CD4-positive, alpha-beta T cell treated with Interleukin-12 subunit alpha and Interleukin-12 subunit beta, for 1 hour (primary cell): ENCODE data around the gene VRK3.
"Not testable (repeated sequence)": the region's sequence is repeated elsewhere in the genome, so short reads cannot be mapped to it uniquely, and the experiment has no call there.

Experiments
- DNase-seq: peaks from one replicate; pipeline ENCODE4 v3.0.0-alpha.2; 2020

Gene VRK3

GRCh38 chr19:49987159-49987698 lies 37.9 kb downstream of the VRK3 start:
- peak; percentile 82 for DNase-seq

- no peak for DNase-seq
Observed at GRCh38 chr19:49986354-49986753, 38.8 kb downstream of the VRK3 start.

- DNase-seq = no peak
Observed at GRCh38 chr19:49985871-49986270, 39.3 kb downstream of the VRK3 start.

- no peak for DNase-seq
Observed at GRCh38 chr19:49984491-49984890, 40.7 kb downstream of the VRK3 start.

GRCh38 chr19:49983645-49984229 lies 41.4 kb downstream of the VRK3 start:
- DNase-seq = peak; percentile 77

- no peak for DNase-seq
Observed at GRCh38 chr19:49981603-49982593, 43.3 kb downstream of the VRK3 start.

GRCh38 chr19:49978324-49978723 lies 46.8 kb downstream of the VRK3 start:
- DNase-seq = no peak

- no peak for DNase-seq
Observed at GRCh38 chr19:49977881-49978280, 47.3 kb downstream of the VRK3 start.

GRCh38 chr19:49977076-49977475 lies 48.1 kb downstream of the VRK3 start:
- DNase-seq = no peak

- no peak for DNase-seq
Observed at GRCh38 chr19:49976496-49976895, 48.7 kb downstream of the VRK3 start.

GRCh38 chr19:49975051-49975450 lies 50.1 kb downstream of the VRK3 start:
- DNase-seq = no peak

GRCh38 chr19:49973987-49974386 lies 51.2 kb downstream of the VRK3 start:
- no peak for DNase-seq

GRCh38 chr19:49972841-49973240 lies 52.3 kb downstream of the VRK3 start:
- no peak for DNase-seq

- no peak for DNase-seq
Observed at GRCh38 chr19:49971991-49972411, 53.2 kb downstream of the VRK3 start.

GRCh38 chr19:49969355-49969754 lies 55.8 kb downstream of the VRK3 start:
- not testable (repeated sequence) for DNase-seq

GRCh38 chr19:49968279-49968922 lies 56.8 kb downstream of the VRK3 start:
- DNase-seq = no peak

GRCh38 chr19:49960980-49961379 lies 64.2 kb downstream of the VRK3 start, which contains the start of gene SIGLEC11:
Gene SIGLEC11 (minus strand): TSS chr19:49961172. CDS start chr19:49961081, 91 bp downstream.
- DNase-seq = not testable (repeated sequence)

GRCh38 chr19:49959892-49960291 lies 65.3 kb downstream of the VRK3 start:
- DNase-seq = not testable (repeated sequence)

- DNase-seq = not testable (repeated sequence)
Observed at GRCh38 chr19:49958596-49958995, 66.6 kb downstream of the VRK3 start.

GRCh38 chr19:49958144-49958543 lies 67.0 kb downstream of the VRK3 start:
- not testable (repeated sequence) for DNase-seq

- DNase-seq = no peak
Observed at GRCh38 chr19:49957262-49957915, 67.8 kb downstream of the VRK3 start.

- no peak for DNase-seq
Observed at GRCh38 chr19:49956115-49956495, 69.1 kb downstream of the VRK3 start.

- no peak for DNase-seq
Observed at GRCh38 chr19:49954933-49955332, 70.2 kb downstream of the VRK3 start.
